ENCODE measurements around the gene C19orf53. TPM values are rescaled to one million over a fixed set of nuclear protein-coding genes. Genes with fewer than 3 reads are reported as not detected.

Gene C19orf53
- total RNA-seq, 2 donors from 2014 or later, result 47.7 to 103 TPM

DNA sequence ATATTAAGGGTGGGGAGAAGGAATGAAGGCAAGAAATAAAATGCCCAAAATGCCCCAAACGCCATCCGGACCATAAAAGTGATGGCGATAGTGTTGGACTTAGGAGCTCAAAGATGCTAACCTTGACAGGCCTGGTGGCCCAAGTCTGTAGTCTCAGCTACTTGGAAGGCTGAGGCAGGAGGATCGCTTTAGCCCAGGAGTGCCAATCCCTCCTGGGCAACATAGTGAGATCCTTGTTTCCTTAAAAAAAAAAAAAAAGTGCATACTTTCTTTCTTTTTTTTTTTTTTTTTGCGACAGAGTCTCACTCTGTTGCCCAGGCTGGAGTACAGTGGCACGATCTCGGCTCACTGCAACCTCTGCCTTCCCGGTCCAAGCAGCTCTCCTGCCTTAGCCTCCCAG, 41.9 kb upstream of the C19orf53 start:
- intact Hi-C loops (cut with DNase I), result no loop called here
- H3K27ac ChIP-seq, result no peak overlapping the region
- no peak for TF ChIP-seq POLR2A (IDR thresholded peaks at IDR 0.05)
- TF ChIP-seq, protein P1, sequence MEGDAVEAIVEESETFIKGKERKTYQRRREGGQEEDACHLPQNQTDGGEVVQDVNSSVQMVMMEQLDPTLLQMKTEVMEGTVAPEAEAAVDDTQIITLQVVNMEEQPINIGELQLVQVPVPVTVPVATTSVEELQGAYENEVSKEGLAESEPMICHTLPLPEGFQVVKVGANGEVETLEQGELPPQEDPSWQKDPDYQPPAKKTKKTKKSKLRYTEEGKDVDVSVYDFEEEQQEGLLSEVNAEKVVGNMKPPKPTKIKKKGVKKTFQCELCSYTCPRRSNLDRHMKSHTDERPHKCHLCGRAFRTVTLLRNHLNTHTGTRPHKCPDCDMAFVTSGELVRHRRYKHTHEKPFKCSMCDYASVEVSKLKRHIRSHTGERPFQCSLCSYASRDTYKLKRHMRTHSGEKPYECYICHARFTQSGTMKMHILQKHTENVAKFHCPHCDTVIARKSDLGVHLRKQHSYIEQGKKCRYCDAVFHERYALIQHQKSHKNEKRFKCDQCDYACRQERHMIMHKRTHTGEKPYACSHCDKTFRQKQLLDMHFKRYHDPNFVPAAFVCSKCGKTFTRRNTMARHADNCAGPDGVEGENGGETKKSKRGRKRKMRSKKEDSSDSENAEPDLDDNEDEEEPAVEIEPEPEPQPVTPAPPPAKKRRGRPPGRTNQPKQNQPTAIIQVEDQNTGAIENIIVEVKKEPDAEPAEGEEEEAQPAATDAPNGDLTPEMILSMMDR (IDR thresholded peaks at IDR 0.05), result no peak
- H3K36me3 ChIP-seq (replicated peaks in 1 of 2; ENCODE audit: insufficient read depth in 1 of 2, low read depth in 2 of 2), result no peaks in the 10 kb centered on the region
- no peaks in the 10 kb centered on the region for H3K27me3 ChIP-seq
- H3K4me1 ChIP-seq, result peaks cover 19% of the 10 kb centered on the region
- 84 to 90% methylated on average over 6 to 8 of the region's 8 CpGs for whole genome bisulfite sequencing, 2 donors
- H3K9me3 ChIP-seq, result no peaks in the 10 kb centered on the region
- H3K4me3 ChIP-seq, result peak overlapping the region in 1 of 2 donors; percentile 13
- ATAC-seq (no peak), DNase-seq (no peak)

DNA sequence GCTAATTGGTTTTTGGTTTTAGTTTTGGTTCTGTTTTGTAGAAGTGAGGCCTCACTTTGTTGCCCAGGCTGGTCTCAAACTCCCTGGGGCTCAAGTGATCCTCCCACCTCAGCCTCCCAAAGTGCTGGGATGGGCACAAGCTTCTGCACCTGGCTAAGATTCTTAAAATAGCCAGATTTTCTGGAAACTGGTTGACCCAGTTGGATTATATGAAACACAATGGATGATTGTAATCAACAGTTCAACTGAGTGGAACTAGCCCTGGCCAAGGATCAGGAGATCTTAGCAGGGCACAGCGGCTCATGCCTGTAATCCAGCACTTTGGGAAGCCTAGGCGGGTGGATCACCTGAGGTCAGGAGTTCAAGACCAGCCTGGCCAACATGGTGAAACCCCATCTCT, 39.5 kb upstream of the C19orf53 start:
- intact Hi-C loops (cut with DNase I), result no loop called here

DNA sequence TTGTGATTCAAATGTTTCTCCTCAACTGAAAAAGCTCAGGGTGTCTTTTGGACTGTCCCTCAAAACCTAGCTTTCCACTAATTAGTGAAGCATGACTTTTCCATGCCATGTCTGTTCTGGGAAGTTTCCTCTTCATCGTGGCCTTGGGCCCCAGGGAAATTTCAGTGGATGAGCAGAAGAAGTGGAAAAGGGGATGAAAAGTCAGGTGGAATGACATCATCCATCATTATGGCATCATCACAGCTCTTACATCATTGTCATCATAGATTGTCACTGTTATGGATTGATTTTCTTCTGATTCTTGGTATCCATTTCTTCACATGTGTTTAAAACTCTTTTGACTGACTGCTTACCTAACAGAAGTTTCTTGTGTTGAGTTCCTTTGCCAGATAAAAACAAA, 36.2 kb upstream of the C19orf53 start:
- no peak for DNase-seq
- intact Hi-C loops (cut with DNase I), result no loop called here
- Histone ChIP-seq H3K4me3 (no peak overlapping the region), H3K9me3 (no peaks in the 10 kb centered on the region), H3K27me3 (no peaks in the 10 kb centered on the region), H3K27ac (no peak overlapping the region), H3K36me3 (replicated peaks in 1 of 2; ENCODE audit: insufficient read depth in 1 of 2, low read depth in 2 of 2) (no peaks in the 10 kb centered on the region), H3K4me1 (no peaks in the 10 kb centered on the region)
- no peak for TF ChIP-seq POLR2A (IDR thresholded peaks at IDR 0.05)
- TF ChIP-seq, protein P1 (IDR thresholded peaks at IDR 0.05), result no peak
- ATAC-seq, result no peak
- 42 to 76% methylated on average over 1 of the region's 1 CpG for WGBS, 2 donors

More for the DNA sequence above, 39.5 kb upstream of the C19orf53 start:
- Histone ChIP-seq H3K4me1 (peaks cover 19% of the 10 kb centered on the region), H3K9me3 (no peaks in the 10 kb centered on the region), H3K27ac (no peak overlapping the region), H3K27me3 (no peaks in the 10 kb centered on the region), H3K36me3 (replicated peaks in 1 of 2; ENCODE audit: insufficient read depth in 1 of 2, low read depth in 2 of 2) (no peaks in the 10 kb centered on the region), H3K4me3 (no peak overlapping the region)
- WGBS, 2 donors, result 73 to 82% methylated on average over 2 of the region's 2 CpGs
- ATAC-seq, result no peak
- DNase-seq, result no peak
- no peak for TF ChIP-seq POLR2A (IDR thresholded peaks at IDR 0.05)
- TF ChIP-seq, protein P1 (IDR thresholded peaks at IDR 0.05), result no peak

DNA sequence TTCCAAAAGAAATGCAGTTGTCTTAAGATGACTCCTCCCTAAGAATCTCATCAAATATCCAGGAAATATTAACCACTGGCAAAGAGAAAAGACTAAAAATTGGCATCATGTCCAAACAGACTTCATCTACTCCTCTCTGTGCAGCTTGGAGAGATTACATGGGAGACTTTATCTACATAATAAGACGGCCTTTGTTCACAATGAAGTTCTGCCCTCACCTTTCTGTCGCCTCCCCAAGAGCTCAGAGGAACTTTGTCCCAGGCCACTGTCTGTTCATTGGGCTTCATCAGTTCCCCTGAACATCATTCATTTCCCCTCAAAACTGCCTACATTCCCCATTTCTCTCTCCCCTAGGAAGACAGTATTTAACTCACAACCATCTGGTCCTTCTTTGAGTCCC, 32.4 kb upstream of the C19orf53 start:
- intact Hi-C loops (cut with DNase I), result no loop called here
- TF ChIP-seq POLR2A (IDR thresholded peaks at IDR 0.05), result no peak
- TF ChIP-seq, protein P1 (IDR thresholded peaks at IDR 0.05), result no peak
- H3K4me3 ChIP-seq, result no peak overlapping the region
- no peaks in the 10 kb centered on the region for H3K27me3 ChIP-seq
- H3K9me3 ChIP-seq, result no peaks in the 10 kb centered on the region
- no peak overlapping the region for H3K27ac ChIP-seq
- no peaks in the 10 kb centered on the region for H3K4me1 ChIP-seq
- H3K36me3 ChIP-seq (replicated peaks in 1 of 2; ENCODE audit: insufficient read depth in 1 of 2, low read depth in 2 of 2), result no peaks in the 10 kb centered on the region
- WGBS, 2 donors, result 85% methylated on average over 2 of the region's 2 CpGs
- no peak for DNase-seq
- ATAC-seq, result no peak

DNA sequence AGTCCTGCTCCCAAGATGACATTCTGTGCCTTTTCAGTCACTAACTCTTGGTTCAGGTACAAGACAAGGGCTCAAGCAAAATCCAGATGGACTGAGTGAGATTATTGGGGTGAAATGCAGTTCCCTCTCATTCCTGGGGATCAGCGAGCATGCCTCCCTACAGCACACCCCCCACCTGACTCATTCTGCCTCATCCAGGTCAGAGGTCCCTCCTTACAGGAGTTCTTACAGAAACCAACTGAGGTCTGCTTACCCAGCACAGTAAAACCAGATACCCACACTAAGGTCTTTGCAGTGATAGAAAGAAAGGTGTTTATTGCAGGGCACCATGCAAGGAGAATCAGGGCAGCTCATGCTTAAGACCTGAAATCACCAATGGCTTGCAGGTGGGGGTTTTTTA, 31.5 kb upstream of the C19orf53 start:
- TF ChIP-seq, protein P1 (IDR thresholded peaks at IDR 0.05), result no peak
- no peak for TF ChIP-seq POLR2A (IDR thresholded peaks at IDR 0.05)
- DNase-seq (no peak), ATAC-seq (no peak)
- H3K4me1 ChIP-seq, result peaks cover 4% of the 10 kb centered on the region
- intact Hi-C loops (cut with DNase I), result no loop called here
- H3K36me3 ChIP-seq (replicated peaks in 1 of 2; ENCODE audit: insufficient read depth in 1 of 2, low read depth in 2 of 2), result no peaks in the 10 kb centered on the region
- H3K9me3 ChIP-seq, result no peaks in the 10 kb centered on the region
- no peak overlapping the region for H3K4me3 ChIP-seq
- H3K27me3 ChIP-seq, result no peaks in the 10 kb centered on the region
- H3K27ac ChIP-seq, result no peak overlapping the region
- WGBS, 2 donors, result 68 to 75% methylated on average over 1 of the region's 1 CpG
